ENCODE data around the gene GPR84.

DNA sequence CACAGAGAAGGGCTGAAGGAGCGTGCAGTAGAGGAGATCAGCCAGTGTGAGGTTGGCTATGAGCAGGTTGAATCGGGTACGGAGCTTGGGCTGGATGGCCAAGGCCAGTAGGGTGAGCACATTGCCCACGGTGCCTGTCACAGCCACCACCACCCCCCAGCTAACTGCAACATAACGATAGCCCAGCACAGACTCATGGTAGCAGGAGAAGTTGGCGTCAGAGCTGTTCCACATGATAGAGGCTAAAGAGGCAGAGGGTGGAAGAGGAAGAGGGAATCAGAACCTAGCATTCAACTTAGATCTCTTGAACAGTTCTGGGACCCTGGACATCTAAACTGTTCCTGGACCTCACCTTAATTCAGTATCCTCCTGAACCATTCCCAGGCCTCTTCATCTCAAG is 668 bp downstream of the GPR84 start:
- no peak for TF ChIP-seq HDAC2 (IDR thresholded peaks at IDR 0.05)
- TF ChIP-seq, protein P1, sequence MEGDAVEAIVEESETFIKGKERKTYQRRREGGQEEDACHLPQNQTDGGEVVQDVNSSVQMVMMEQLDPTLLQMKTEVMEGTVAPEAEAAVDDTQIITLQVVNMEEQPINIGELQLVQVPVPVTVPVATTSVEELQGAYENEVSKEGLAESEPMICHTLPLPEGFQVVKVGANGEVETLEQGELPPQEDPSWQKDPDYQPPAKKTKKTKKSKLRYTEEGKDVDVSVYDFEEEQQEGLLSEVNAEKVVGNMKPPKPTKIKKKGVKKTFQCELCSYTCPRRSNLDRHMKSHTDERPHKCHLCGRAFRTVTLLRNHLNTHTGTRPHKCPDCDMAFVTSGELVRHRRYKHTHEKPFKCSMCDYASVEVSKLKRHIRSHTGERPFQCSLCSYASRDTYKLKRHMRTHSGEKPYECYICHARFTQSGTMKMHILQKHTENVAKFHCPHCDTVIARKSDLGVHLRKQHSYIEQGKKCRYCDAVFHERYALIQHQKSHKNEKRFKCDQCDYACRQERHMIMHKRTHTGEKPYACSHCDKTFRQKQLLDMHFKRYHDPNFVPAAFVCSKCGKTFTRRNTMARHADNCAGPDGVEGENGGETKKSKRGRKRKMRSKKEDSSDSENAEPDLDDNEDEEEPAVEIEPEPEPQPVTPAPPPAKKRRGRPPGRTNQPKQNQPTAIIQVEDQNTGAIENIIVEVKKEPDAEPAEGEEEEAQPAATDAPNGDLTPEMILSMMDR (IDR thresholded peaks at IDR 0.05): no peak
- no peak for TF ChIP-seq RFX5 (IDR thresholded peaks at IDR 0.05)
- no peak for TF ChIP-seq POLR2A (IDR thresholded peaks at IDR 0.05; ENCODE audit: low read length)
- TF ChIP-seq RCOR1 (IDR thresholded peaks at IDR 0.05; ENCODE audit: low read depth, low read length): no peak
- TF ChIP-seq, protein P2, sequence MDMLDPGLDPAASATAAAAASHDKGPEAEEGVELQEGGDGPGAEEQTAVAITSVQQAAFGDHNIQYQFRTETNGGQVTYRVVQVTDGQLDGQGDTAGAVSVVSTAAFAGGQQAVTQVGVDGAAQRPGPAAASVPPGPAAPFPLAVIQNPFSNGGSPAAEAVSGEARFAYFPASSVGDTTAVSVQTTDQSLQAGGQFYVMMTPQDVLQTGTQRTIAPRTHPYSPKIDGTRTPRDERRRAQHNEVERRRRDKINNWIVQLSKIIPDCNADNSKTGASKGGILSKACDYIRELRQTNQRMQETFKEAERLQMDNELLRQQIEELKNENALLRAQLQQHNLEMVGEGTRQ (IDR thresholded peaks at IDR 0.05): no peak
- no peak for TF ChIP-seq RNF2 (IDR thresholded peaks at IDR 0.05; ENCODE audit: borderline replicate concordance, low read depth)
- no peak for TF ChIP-seq REST (IDR thresholded peaks at IDR 0.05)
- TF ChIP-seq JUNB (IDR thresholded peaks at IDR 0.05): no peak
- no peak for TF ChIP-seq PBX3 (IDR thresholded peaks at IDR 0.05)
